Thoracic aorta endothelial cell (primary cell): Measurements from ENCODE around the gene TSC22D1. TPM values are rescaled to one million over a fixed set of nuclear protein-coding genes. Genes with fewer than 3 reads are reported as not detected.

ENCODE experiments used
- total RNA-seq: library from RNA; depleted of rRNA; stranded (reverse); fragments of >200 nt; gene quantifications from 2 replicates; pipeline ENCODE4 v1.2.3, GENCODE V29; 2012

TSC22D1 gene
- 57.1 and 57.7 TPM in 2 replicates for total RNA-seq

DNA sequence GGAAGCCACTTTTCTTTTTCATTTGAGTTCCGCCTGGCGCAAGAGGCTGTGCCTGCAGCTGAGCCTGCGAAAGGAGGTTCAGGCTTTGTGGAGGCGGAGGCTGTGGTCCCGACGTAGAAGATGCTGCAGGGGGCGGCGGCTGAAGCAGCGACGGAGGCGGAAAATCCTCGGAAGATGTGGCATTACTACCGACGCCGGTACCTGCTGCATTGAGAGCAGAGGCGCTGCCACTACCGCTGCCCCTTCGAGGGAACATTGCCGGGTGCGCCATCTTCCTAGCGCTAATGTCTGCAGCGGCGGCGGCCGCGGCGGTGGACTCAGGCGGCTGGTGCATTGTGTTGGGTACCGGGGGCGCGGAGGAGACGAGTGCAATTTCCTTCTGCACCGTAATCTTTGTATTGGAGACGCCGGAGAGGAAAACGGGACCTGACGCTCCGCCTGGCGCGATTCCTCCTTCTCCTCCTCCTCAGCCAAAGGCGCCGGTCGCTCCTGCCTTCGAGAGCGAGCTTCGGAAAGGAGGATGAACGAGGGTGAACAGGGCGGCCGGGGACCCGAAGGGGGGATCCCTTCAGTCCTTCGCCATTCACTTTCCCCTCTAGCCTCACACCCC, at the start of gene TSC22D1:
TSS of gene TSC22D1 (minus strand) at position 590 of the 610 bp plus-strand sequence. CDS start at position 334, 256 bp downstream.

Other genes with a start within 250 kb of the TSC22D1 start
- 0.36 and 0.80 TPM in 2 replicates for gene SERP2, start 202.5 kb downstream of the TSC22D1 start, total RNA-seq